Measurements from ENCODE around the gene CTTNBP2. TPM values are rescaled to one million over a fixed set of nuclear protein-coding genes. Genes with fewer than 3 reads are reported as not detected.

The CTTNBP2 gene
- total RNA-seq, 4 donors from 2014 or later = 2.6 to 6.2 (median 4.3) TPM

DNA sequence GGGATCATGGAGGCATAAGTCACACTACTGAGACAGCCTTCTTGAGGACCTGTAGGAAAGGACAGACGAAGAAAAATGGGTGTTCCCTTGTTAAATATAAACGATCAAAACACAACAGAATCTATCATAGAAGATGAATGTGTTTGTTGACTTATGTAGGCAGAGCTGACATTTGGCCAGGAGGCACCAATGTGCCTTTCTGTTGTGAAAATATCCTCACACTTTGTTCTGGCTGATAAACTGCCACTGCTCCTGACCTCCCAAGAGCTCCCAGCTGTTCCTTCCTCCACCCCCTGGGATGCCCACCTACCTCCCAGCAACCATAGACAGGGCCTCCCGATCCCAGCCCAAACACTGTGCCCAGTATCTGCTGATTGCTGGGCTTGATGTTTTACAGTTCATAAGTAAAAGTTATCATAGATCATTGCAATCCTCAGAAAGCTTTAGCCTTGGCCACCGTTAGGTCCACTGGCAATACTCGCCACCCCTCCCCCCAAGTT, 116.6 kb downstream of the CTTNBP2 start:
- 60 to 76% methylated on average over 5 of the region's 5 CpGs for WGBS, 2 donors (ENCODE audit: low coverage in 1 of 2)
- Histone ChIP-seq H3K4me3 (no peak overlapping the region), H3K4me1 (no peaks in the 10 kb centered on the region), H3K27me3 (no peaks in the 10 kb centered on the region), H3K9me3 (no peaks in the 10 kb centered on the region), H3K27ac (no peak overlapping the region), H3K36me3 (peaks cover 0 to 1% (median 0%) of the 10 kb centered on the region in 4 donors)
- intact Hi-C loops (cut with DNase I; ENCODE audit: low total_unique reads) = no loop called here
- TF ChIP-seq POLR2AphosphoS5 (IDR thresholded peaks at IDR 0.05) = no peak
- no peak for TF ChIP-seq CTCF (IDR thresholded peaks at IDR 0.05)
- no peak for TF ChIP-seq EP300 (IDR thresholded peaks at IDR 0.05; ENCODE audit: low read depth)
- no peak for TF ChIP-seq POLR2A (IDR thresholded peaks at IDR 0.05)
- in situ Hi-C loops (cut with MboI; ENCODE audit: low pct_ligation_motif_present in 1 of 4, low pct_unique_long_range_greater_than_20kb in 1 of 4, low sequenced_read_pairs in 3 of 4) = loop anchor here in 3 of 4 donors (10.0 to 25.0 kb wide), 2 partner anchors 348 to 356 kb away; no protein-coding TSS in a partner anchor
- DNase-seq = no peak

GRCh38 chr7:117755136-117755535, 118.1 kb downstream of the CTTNBP2 start:
- Histone ChIP-seq H3K9me3 (no peaks in the 10 kb centered on the region), H3K4me3 (no peak overlapping the region), H3K36me3 (no peaks in the 10 kb centered on the region), H3K4me1 (no peaks in the 10 kb centered on the region), H3K27ac (no peak overlapping the region), H3K27me3 (no peaks in the 10 kb centered on the region)
- no peak for DNase-seq
- in situ Hi-C loops (cut with MboI; ENCODE audit: low pct_ligation_motif_present in 1 of 4, low pct_unique_long_range_greater_than_20kb in 1 of 4, low sequenced_read_pairs in 3 of 4) = loop anchor here in 3 of 4 donors (10.0 to 25.0 kb wide), 2 partner anchors 350 to 357 kb away; no protein-coding TSS in a partner anchor
- intact Hi-C loops (cut with DNase I; ENCODE audit: low total_unique reads) = no loop called here
- WGBS, 2 donors (ENCODE audit: low coverage in 1 of 2) = 72 to 79% methylated on average over 2 of the region's 2 CpGs
- TF ChIP-seq POLR2A (IDR thresholded peaks at IDR 0.05) = no peak
- no peak for TF ChIP-seq EP300 (IDR thresholded peaks at IDR 0.05; ENCODE audit: low read depth)
- no peak for TF ChIP-seq CTCF (IDR thresholded peaks at IDR 0.05)
- no peak for TF ChIP-seq POLR2AphosphoS5 (IDR thresholded peaks at IDR 0.05)

DNA sequence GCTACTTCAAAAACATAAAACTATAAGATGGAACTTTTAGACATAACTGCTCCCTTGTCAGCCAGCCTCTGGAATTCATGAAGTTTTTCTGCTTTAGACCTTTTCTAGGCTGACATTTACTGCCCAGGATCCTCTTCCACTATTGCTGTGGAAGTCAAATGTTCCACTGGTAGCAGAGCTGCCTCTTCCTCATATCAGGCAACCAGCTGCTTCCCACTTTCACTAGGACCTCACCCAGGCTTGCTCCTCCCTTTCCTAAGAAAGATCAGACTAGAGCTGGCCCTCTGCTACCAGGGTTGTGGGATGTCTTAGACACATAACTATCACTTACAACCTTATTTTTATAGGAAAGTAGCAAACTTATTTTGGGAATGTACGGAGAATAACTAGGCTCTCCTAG, 121.5 kb downstream of the CTTNBP2 start:
- no peaks in the 10 kb centered on the region for H3K36me3 ChIP-seq
- 91 to 100% methylated on average over 1 of the region's 1 CpG for whole genome bisulfite sequencing, 2 donors (ENCODE audit: low coverage in 1 of 2)
- intact Hi-C loops (cut with DNase I; ENCODE audit: low total_unique reads) (no loop called here), in situ Hi-C loops (cut with MboI; ENCODE audit: low pct_ligation_motif_present in 1 of 4, low pct_unique_long_range_greater_than_20kb in 1 of 4, low sequenced_read_pairs in 3 of 4) (loop anchor here in 3 of 4 donors (10.0 to 25.0 kb wide), 2 partner anchors 353 to 361 kb away; no protein-coding TSS in a partner anchor)
- no peaks in the 10 kb centered on the region for H3K4me1 ChIP-seq
- no peak overlapping the region for H3K4me3 ChIP-seq
- H3K27me3 ChIP-seq = no peaks in the 10 kb centered on the region
- no peaks in the 10 kb centered on the region for H3K9me3 ChIP-seq
- no peak for TF ChIP-seq EP300 (IDR thresholded peaks at IDR 0.05; ENCODE audit: low read depth)
- TF ChIP-seq POLR2A (IDR thresholded peaks at IDR 0.05) = no peak
- no peak for TF ChIP-seq POLR2AphosphoS5 (IDR thresholded peaks at IDR 0.05)
- no peak for TF ChIP-seq CTCF (IDR thresholded peaks at IDR 0.05)
- H3K27ac ChIP-seq = no peak overlapping the region
- no peak for DNase-seq

DNA sequence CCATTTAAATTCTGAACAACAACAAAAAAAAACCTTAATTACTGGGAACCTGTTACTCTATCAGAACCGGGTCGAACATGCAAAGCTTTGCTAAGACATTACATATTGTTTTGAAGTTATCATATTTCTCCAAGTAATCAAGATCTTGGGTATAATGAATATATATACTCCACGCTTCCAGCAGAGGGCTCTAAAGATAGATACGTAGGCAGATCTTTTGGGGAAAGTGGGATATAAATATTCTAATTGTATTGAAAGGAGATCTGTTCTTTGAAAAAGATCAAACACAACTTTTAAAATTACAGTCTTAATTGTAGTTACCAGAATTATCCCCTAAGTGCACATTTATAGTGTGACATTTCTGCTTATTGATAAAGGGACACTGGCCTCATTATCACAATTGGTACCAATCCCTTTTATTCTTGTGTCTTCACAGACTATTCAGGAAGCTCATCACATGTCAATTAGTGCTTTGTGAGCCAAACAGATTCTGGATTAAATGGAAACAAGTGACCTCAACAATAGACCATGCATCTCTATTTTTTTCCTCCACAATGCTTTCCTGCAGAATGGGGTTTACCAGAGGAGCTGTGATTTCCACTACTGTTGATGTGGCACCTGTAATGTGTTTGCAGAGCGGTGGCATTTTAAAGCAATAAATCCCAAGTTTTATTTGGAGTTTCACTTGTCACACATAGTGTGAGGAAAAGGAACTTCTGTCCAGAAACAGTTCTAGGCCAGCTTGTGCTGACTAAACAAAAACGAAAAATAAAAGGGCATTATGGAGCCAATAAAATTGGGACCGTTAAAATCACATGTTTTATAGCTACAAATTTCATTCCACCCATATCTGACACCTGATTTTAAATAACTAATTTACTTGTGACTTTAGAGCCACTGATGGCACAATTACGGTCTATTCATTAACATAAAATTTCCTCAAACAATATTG, 122.4 kb downstream of the CTTNBP2 start:
- Histone ChIP-seq H3K27me3 (no peaks in the 10 kb centered on the region), H3K36me3 (no peaks in the 10 kb centered on the region), H3K9me3 (no peaks in the 10 kb centered on the region), H3K4me1 (no peaks in the 10 kb centered on the region), H3K4me3 (no peak overlapping the region), H3K27ac (no peak overlapping the region)
- 31 to 35% methylated on average over 8 of the region's 8 CpGs for WGBS, 2 donors (ENCODE audit: low coverage in 1 of 2)
- DNase-seq = no peak
- intact Hi-C loops (cut with DNase I; ENCODE audit: low total_unique reads) = no loop called here
- in situ Hi-C loops (cut with MboI; ENCODE audit: low pct_ligation_motif_present in 1 of 4, low pct_unique_long_range_greater_than_20kb in 1 of 4, low sequenced_read_pairs in 3 of 4) = loop anchor here in 3 of 4 donors (10.0 to 25.0 kb wide), 2 partner anchors 354 to 361 kb away; no protein-coding TSS in a partner anchor
- TF ChIP-seq EP300 (IDR thresholded peaks at IDR 0.05; ENCODE audit: low read depth) (no peak), CTCF (IDR thresholded peaks at IDR 0.05) (peak; percentile 43 to 61 (median 52))

All from transverse colon (tissue), 4 donors.